ENCODE results near the gene NXT1.

NXT1 gene

DNA sequence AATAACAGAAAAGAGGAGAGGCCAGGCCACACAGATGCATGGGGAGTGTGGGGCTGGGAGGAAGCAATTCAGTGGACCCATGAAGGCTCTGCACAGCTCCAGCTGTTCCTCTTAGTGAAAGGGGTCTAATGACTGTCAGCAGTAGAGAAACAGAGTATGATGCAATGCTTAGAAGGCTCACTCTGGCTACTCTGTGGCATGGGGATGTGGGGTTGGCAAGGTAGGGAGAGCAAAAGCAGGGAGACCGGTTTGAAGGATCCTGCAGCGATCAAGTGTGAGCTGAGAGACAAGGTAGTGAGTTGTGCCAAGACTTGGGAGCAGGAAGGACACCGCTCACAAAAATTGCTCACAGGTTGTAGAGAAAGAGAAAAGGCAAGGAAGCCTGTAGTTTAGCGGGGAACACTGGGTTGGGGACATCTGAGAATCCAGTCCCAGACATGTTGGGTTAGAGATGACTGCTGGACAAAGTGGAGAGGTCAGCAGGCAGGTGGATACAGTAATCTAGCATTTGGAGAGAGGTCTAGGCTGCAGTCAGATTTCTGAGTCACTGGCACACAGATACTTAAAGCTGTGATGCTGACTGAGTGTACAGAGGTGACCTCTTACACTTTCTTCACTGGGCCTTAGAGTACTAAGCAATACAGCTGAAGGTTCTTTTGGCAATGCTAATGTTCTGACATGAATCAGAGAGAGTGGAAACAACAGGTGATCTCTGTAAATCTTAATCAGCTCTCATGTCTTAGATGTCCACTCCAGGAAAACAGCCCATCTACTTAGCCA is 43.6 kb downstream of the NXT1 start:
- no peak for DNase-seq

DNA sequence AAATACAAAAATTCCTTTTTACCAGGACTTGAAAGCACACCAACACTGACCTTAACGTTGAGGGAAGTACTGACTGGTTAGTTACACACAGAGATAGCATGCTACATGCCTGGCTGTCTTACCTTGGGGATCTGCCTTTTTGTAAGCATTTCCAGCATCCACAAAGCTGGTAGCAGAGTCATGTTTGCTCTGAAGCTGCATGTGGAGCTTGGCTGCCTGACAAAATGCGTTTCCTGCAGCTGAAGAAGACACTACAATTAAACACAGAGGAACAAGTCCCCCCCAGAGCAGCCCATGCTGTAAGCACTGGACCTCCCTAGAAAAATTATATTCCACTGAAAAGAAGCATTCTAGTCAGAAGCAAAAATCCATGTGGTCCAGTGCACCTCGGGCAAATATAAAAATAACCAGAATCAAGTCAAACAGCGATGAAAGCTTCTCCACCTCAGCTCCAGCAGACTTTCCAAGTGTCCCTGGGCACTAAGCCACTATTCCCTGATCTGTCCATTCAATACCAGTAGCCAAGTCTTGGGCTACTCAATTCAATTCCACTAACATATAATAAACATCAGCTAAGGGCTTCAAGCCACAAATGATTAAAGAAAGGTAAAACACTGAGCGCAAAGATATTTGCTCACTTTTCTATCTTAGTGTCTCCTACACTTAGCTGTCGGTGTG is 46.5 kb downstream of the NXT1 start:
- DNase-seq = no peak

DNA sequence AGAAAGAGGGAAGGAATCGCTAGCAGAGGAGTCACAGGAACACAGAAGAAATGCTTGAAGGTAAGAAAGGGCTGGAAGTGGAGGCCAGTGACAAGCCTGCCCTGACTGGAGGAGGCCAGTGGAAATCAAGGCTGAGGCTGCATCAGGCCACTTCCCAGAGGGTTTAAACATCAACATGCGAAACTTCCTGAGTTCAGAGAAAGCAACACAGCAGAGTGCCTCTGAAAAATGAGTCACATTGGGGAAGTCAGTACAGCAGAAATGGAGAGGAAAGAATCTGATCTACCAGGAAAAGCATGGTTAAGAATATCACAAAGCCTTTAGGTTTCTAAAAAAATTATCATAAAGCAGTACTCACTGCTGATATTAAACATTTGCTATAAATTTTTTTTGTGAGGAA is 47.4 kb downstream of the NXT1 start:
- no peak for DNase-seq

DNA sequence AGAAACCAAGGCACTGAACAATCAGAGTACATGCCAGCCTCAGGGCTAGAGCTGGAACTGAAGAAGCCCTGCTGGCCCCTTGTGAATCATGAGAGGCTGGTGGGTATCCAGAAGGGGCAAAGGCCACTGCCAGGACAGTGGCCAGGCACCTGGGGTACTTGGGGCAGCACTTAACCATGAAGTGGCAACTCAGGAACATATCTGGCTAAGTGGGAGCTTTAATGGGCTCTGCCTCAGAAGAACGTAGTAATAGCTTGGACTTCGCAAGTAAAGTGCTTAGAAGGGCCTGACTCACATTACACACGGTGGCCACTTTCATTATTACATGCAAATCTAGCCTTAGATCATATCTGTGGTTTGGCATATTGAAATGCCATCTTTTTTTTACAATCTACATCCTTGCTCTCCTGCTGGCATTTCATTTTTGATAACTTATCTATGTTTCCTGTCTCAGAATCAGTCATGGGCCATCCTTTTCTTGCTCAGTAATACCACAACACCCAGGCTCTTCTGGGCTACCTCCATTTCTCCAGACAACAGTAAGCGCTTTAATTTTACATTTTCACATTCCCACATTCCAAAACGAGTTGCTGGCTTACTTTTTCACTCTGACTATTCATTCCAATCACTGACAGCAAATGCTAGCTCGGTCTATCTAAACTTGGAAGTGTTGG is 49.1 kb downstream of the NXT1 start:
- peak; percentile 49 to 77 for DNase-seq

DNA sequence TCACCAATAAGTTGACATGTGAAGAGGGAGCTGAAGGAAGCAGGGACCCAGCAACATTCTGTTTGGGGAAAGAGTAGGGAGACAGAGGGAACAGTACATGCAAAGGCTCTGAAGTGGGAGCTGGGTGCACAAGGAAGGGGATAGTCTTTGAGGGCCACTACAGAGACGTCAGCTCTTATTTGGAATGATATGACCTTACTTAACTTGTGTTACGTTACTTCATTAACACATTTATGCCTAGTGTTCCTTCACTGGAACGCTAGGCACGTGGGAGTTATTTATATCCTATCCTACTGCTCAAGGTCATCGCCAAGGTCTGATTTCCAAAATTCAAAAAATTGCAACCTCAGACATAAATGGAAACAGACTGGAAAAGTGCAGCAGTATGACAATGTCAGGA is 50.5 kb downstream of the NXT1 start:
- no peak for DNase-seq

DNA sequence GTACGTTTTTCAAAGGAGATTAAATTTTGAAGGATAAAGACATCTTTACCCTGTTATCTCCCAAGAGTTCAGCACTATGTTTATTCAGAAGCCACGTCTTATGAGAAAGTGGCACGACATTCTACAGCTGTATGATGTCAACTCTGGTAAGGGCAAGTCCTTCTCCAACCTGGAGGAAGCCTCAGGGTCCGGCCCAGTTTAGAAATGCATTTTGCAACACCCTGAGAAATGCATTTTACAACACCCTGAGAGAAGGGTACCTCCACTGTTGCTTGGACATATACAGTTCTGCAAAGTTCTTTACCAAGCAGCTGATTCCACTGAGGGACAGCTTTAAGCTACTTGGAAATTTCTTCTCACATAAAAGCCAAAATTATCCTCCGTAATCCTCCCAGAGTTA is 53.2 kb downstream of the NXT1 start:
- DNase-seq = no peak

DNA sequence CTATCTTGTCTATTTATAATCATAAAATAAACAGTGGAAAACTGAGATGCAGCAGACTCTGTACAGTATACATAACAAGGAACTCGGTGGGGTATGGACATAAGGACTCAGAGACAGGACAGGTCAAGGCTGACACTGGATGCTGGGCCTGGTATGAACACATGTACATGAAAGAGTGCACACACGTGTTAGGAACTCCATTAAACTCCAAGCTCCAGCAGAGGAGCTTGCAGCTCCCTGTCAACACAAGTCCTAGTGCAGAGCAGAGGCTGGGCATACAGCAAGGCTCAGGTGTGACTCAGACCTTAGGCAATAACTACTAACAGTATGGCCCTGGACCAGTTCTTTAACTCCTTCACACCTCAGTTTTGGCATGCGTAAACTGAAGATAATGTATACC is 53.6 kb downstream of the NXT1 start:
- no peak for DNase-seq
